ENCODE data around the gene VWA3B.

VWA3B gene

DNA sequence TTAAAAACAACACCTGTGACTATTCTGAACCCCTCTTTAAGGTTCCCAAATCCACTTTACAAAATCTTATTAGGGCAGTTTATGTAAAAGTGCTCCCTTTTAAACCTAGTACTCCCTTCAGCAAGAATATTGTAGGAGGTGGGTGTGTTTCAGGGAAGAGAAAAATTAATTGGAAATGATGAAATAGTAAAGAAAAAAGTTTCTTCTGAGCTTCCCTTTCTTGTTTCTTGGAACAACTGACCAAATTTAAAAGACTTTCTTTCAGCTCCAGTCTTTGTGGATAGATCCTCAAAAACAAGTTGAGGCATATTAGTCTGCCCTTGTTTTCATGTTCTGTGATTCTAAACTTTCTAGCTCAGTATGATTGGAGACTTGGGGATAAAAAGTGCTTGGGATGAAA is 3.0 kb downstream of the VWA3B start:
- Histone ChIP-seq H3K4me3 (ENCODE audit: low read length, poor library complexity, severe bottlenecking) (no peak overlapping the region), H3K27me3 (ENCODE audit: insufficient read depth, low read length, poor library complexity, severe bottlenecking) (no peaks in the 10 kb centered on the region), H3K79me2 (ENCODE audit: insufficient read depth, low read length) (no peaks in the 10 kb centered on the region), H3K4me1 (ENCODE audit: insufficient read depth, low read length, poor library complexity, severe bottlenecking) (peaks cover 11% of the 10 kb centered on the region), H3K36me3 (ENCODE audit: insufficient read depth, low read length) (no peaks in the 10 kb centered on the region), H2AFZ (ENCODE audit: low read length) (no peak overlapping the region), H3K9me3 (ENCODE audit: insufficient read depth, low read depth, low read length) (no peaks in the 10 kb centered on the region), H3K9me2 (replicated peaks; ENCODE audit: low read depth, low read length) (no peaks in the 10 kb centered on the region), H3K9ac (ENCODE audit: low read depth, low read length, poor library complexity, severe bottlenecking) (no peak overlapping the region), H3F3A (ENCODE audit: low read depth) (no peaks in the 10 kb centered on the region), H3K4me2 (ENCODE audit: low read depth, low read length, poor library complexity, severe bottlenecking) (no peak overlapping the region), H4K20me1 (ENCODE audit: insufficient read depth, low read length, poor library complexity, severe bottlenecking) (no peaks in the 10 kb centered on the region)
- TF ChIP-seq, protein P1, sequence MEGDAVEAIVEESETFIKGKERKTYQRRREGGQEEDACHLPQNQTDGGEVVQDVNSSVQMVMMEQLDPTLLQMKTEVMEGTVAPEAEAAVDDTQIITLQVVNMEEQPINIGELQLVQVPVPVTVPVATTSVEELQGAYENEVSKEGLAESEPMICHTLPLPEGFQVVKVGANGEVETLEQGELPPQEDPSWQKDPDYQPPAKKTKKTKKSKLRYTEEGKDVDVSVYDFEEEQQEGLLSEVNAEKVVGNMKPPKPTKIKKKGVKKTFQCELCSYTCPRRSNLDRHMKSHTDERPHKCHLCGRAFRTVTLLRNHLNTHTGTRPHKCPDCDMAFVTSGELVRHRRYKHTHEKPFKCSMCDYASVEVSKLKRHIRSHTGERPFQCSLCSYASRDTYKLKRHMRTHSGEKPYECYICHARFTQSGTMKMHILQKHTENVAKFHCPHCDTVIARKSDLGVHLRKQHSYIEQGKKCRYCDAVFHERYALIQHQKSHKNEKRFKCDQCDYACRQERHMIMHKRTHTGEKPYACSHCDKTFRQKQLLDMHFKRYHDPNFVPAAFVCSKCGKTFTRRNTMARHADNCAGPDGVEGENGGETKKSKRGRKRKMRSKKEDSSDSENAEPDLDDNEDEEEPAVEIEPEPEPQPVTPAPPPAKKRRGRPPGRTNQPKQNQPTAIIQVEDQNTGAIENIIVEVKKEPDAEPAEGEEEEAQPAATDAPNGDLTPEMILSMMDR (conservative IDR thresholded peaks at IDR 0.05; ENCODE audit: low read length), result no peak
- TF ChIP-seq EZH2phosphoT487 (IDR thresholded peaks at IDR 0.05; ENCODE audit: borderline replicate concordance), result no peak

DNA sequence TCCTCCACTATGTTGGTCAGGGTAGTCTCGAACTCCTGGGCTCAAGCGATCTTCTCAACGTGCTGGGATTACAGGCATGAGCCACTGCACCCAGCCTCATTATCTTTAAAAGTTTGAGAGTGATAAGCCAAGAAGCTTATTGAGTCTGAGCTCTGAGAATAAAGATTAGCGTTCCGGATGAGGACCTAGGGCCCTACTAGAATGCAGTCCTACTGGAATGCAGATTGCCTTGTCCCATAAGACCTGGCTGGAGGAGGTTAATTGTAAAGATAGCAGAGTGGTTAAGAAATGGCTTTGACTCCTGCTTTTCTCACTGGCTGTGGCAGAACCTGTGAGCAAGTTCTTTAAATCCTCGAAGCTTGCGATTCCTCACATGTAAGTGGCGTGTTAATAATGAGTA is 4.0 kb downstream of the VWA3B start:
- no peak for TF ChIP-seq EZH2phosphoT487 (IDR thresholded peaks at IDR 0.05; ENCODE audit: borderline replicate concordance)
- TF ChIP-seq, protein P1 (conservative IDR thresholded peaks at IDR 0.05; ENCODE audit: low read length), result no peak
- peaks cover 11% of the 10 kb centered on the region for H3K4me1 ChIP-seq (ENCODE audit: insufficient read depth, low read length, poor library complexity, severe bottlenecking)
- 0 out of 2 replicates have a peak, but pooled peaks cover 6% of the 10 kb centered on the region for H3K9me3 ChIP-seq (ENCODE audit: insufficient read depth, low read depth, low read length)
- no peak overlapping the region for H3K9ac ChIP-seq (ENCODE audit: low read depth, low read length, poor library complexity, severe bottlenecking)
- H2AFZ ChIP-seq (ENCODE audit: low read length), result no peak overlapping the region
- H3K4me2 ChIP-seq (ENCODE audit: low read depth, low read length, poor library complexity, severe bottlenecking), result no peak overlapping the region
- H3K36me3 ChIP-seq (ENCODE audit: insufficient read depth, low read length), result no peaks in the 10 kb centered on the region
- no peaks in the 10 kb centered on the region for H3K79me2 ChIP-seq (ENCODE audit: insufficient read depth, low read length)
- H3K27me3 ChIP-seq (ENCODE audit: insufficient read depth, low read length, poor library complexity, severe bottlenecking), result no peaks in the 10 kb centered on the region
- H3K9me2 ChIP-seq (replicated peaks; ENCODE audit: low read depth, low read length), result no peaks in the 10 kb centered on the region
- no peak overlapping the region for H3K4me3 ChIP-seq (ENCODE audit: low read length, poor library complexity, severe bottlenecking)
- no peaks in the 10 kb centered on the region for H3F3A ChIP-seq (ENCODE audit: low read depth)
- no peaks in the 10 kb centered on the region for H4K20me1 ChIP-seq (ENCODE audit: insufficient read depth, low read length, poor library complexity, severe bottlenecking)

DNA sequence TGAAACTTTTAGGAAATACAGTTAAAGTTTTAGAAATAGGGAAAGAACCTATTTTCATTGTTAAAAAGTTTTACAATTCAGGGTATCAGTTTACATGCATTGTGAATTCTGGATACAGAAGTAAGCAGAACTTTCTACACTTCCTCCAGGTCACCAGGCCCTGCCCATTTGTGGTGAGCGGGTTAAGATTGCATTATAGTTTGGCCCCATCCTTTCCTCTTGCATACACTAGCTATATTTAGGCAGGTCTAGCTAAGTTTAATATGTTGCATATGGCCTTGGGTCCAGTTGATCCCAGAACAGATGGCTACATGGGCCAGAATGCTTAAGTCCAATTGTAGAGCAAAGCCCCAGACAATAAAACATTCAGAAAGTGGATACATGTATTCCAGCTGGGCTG is 4.8 kb downstream of the VWA3B start:
- TF ChIP-seq, protein P1 (conservative IDR thresholded peaks at IDR 0.05; ENCODE audit: low read length), result no peak
- TF ChIP-seq EZH2phosphoT487 (IDR thresholded peaks at IDR 0.05; ENCODE audit: borderline replicate concordance), result no peak
- no peak overlapping the region for H3K4me3 ChIP-seq (ENCODE audit: low read length, poor library complexity, severe bottlenecking)
- H3K9me3 ChIP-seq (ENCODE audit: insufficient read depth, low read depth, low read length), result 0 out of 2 replicates have a peak, but pooled peaks cover 6% of the 10 kb centered on the region
- no peaks in the 10 kb centered on the region for H4K20me1 ChIP-seq (ENCODE audit: insufficient read depth, low read length, poor library complexity, severe bottlenecking)
- peaks cover 11% of the 10 kb centered on the region for H3K4me1 ChIP-seq (ENCODE audit: insufficient read depth, low read length, poor library complexity, severe bottlenecking)
- no peaks in the 10 kb centered on the region for H3K36me3 ChIP-seq (ENCODE audit: insufficient read depth, low read length)
- no peak overlapping the region for H2AFZ ChIP-seq (ENCODE audit: low read length)
- no peak overlapping the region for H3K9ac ChIP-seq (ENCODE audit: low read depth, low read length, poor library complexity, severe bottlenecking)
- H3K9me2 ChIP-seq (replicated peaks; ENCODE audit: low read depth, low read length), result no peaks in the 10 kb centered on the region
- H3K27me3 ChIP-seq (ENCODE audit: insufficient read depth, low read length, poor library complexity, severe bottlenecking), result no peaks in the 10 kb centered on the region
- no peaks in the 10 kb centered on the region for H3K79me2 ChIP-seq (ENCODE audit: insufficient read depth, low read length)
- no peaks in the 10 kb centered on the region for H3F3A ChIP-seq (ENCODE audit: low read depth)
- no peak overlapping the region for H3K4me2 ChIP-seq (ENCODE audit: low read depth, low read length, poor library complexity, severe bottlenecking)
